GM18526 (cell line): Measurements from ENCODE around the gene RUNX2.

Experiments
- POLR2A ChIP-seq: IDR thresholded peaks from 3 replicates; pipeline ENCODE4 v1.6.1; 2011; ENCODE audit not compliant: insufficient read length; ENCODE audit errors: extremely low read depth

RUNX2 gene

DNA sequence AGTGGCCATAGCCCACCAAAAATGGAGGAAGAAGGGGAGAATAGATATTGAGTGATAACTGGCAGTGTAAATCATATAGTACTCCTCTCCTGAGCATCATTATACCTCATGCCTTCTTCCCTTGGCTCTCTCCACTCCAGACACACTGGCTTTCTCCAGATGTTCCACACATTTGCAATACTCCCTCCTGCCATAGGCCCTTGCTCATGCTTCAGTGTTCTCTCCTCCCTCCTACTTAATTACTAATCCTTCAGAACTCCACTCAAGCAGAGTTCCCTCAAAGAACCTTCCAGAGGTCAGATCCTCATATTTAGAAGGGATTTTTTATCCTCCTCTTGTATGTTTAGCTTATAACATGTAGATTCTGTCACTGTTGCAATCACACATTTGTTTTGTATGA is 329.1 kb downstream of the RUNX2 start:
- TF ChIP-seq POLR2A, result no peak

GRCh38 chr6:45658400-45658799 is 330.3 kb downstream of the RUNX2 start:
- no peak for TF ChIP-seq POLR2A

DNA sequence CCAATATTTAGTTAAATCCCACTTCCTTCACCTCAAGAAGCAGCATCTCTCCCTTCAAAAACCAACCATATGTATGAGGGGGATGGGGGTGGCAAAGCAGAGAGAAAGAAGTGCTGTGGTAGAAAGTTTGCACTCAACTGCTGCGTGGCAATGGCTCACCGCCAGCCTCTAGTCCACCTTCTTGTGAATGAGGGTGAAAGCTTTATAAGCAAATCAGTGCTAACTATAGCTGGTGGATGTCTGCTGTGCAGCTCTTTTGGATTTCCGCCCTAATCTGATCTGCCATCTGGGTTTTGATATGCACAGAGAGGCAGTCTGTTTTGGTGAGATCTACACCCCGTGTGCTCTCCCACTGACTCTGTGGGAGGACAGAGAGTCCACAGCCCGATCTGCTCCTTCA is 330.8 kb downstream of the RUNX2 start:
- no peak for TF ChIP-seq POLR2A

DNA sequence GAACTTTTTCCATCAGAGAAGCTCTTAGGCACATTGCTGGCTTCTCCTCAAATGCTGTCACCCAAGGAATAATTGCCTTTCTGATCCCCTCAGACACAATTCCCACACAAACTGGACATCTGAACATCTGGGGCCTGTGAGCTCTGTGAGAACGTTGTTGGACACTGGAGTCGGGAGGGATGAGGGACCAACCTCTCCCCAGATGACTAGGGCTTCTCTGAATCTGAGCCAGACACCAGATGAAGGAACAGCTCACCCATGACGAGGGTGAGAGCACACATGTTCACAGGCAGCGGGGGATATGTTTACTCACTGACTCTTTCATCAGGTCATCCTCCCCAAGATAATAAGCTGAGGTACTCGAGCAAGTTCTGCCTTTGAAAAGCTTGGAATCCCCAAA is 333.5 kb downstream of the RUNX2 start:
- no peak for TF ChIP-seq POLR2A

GRCh38 chr6:45663251-45664221 is 335.4 kb downstream of the RUNX2 start:
- no peak for TF ChIP-seq POLR2A

DNA sequence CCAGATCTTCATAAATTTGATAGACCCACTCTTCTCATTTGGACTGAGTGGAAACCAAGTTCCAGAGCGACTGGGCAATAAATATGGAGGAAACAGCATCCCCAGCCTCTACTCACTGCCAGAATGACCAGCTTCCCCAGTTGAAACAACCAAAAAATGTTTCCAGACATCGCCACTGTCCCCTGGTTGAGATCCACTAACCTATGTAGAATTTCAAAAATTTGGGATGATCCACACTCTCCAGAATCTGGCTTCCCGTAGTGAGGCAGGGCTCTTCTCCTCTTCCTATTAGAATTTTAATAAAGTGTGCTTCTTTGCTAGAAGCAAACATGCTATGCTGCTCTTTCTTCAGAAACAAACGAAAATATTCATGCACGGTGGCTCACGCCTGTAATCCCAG is 336.6 kb downstream of the RUNX2 start:
- no peak for TF ChIP-seq POLR2A

GRCh38 chr6:45665859-45666258 is 337.7 kb downstream of the RUNX2 start:
- TF ChIP-seq POLR2A, result no peak

DNA sequence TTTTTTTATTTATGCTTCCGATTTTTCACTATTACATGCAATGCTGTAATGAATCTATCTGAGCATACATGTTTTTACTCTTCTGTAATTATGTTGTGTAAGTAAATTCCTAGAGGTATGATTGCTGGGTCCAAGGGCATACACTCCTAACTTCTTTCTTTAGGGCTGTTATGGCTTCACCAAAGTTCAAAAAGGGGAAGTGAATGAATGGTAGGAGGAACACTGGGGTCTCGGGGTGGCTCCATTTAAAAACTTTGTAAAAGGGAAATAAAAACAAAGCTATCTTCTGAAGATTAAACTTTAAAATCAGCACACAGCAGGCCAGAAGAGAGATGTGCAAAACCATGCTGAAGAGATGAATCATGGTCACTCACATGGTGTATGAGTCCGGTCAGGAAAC is 338.7 kb downstream of the RUNX2 start:
- TF ChIP-seq POLR2A, result no peak

DNA sequence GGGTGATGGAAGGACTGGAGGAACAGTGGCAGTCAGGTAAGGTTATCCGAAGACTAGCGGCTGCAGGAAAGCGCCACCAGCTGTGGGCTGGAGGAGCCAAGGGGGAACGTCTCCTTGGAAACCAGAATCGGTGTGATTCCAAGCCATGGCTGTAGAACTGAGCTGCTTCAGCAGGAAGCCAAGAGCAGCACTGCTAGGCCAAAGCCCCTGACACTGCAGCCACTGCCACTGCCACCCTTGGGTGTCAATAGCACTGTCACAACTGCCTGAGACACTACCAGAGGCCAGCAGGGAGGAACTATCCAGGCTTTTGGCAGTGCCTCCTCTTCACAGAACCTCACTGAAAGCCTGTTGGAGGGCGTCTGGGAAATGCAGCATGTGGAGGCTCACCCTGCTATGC is 339.2 kb downstream of the RUNX2 start:
- no peak for TF ChIP-seq POLR2A

- no peak for TF ChIP-seq POLR2A
Observed at GRCh38 chr6:45667766-45668165, 339.6 kb downstream of the RUNX2 start.

GRCh38 chr6:45668705-45669104 is 340.6 kb downstream of the RUNX2 start:
- TF ChIP-seq POLR2A, result no peak

- TF ChIP-seq POLR2A, result no peak
Observed at GRCh38 chr6:45675634-45676033, 347.5 kb downstream of the RUNX2 start.

GRCh38 chr6:45676380-45676779 is 348.2 kb downstream of the RUNX2 start:
- TF ChIP-seq POLR2A, result no peak

- TF ChIP-seq POLR2A, result no peak
Observed at GRCh38 chr6:45677381-45678284, 349.5 kb downstream of the RUNX2 start.

- no peak for TF ChIP-seq POLR2A
Observed at GRCh38 chr6:45678285-45678607, 350.1 kb downstream of the RUNX2 start.

- TF ChIP-seq POLR2A, result no peak
Observed at GRCh38 chr6:45679163-45679562, 351.0 kb downstream of the RUNX2 start.
